Amygdala (tissue), 56 donors: ENCODE data around the gene MED17.

Experiments
- DNase-seq, 56 donors: peaks; one replicate each; lab custom pipeline; 2025; lab: John Stamatoyannopoulos, UW

MED17 gene

GRCh38 chr11:93784145-93784934, at the start of gene MED17:
TSS of gene MED17 (plus strand) at chr11:93784282. CDS start at chr11:93784514, 232 bp downstream.
- peak; percentile 51 to 95 (median 90) for DNase-seq

GRCh38 chr11:93734427-93735222, 49.5 kb upstream of the MED17 start:
- DNase-seq: no peak

GRCh38 chr11:93735627-93736026, 48.5 kb upstream of the MED17 start:
- no peak for DNase-seq

- DNase-seq: no peak
These were observed 48.0 kb upstream of the MED17 start for GRCh38 chr11:93736129-93736528.

- no peak for DNase-seq
These were observed 46.0 kb upstream of the MED17 start for GRCh38 chr11:93737904-93738612.

- no peak for DNase-seq
These were observed 45.4 kb upstream of the MED17 start for GRCh38 chr11:93738647-93739081.

- DNase-seq: no peak
These were observed 43.9 kb upstream of the MED17 start for GRCh38 chr11:93740031-93740729.

- DNase-seq: peak in 24 of 56 donors; percentile 18 to 64 (median 48)
These were observed 43.4 kb upstream of the MED17 start for GRCh38 chr11:93740730-93741093.

- peak; percentile 61 to 97 (median 92) for DNase-seq
These were observed 42.8 kb upstream of the MED17 start, which contains the start of the genes C11orf54 and TAF1D for GRCh38 chr11:93741094-93741881. TSS of gene C11orf54 (plus strand) at chr11:93741672. CDS start at chr11:93747394, 5,722 bp downstream. TSS of gene TAF1D (minus strand) at chr11:93741495. CDS start at chr11:93739304, 2,191 bp downstream.

- DNase-seq: peak in 1 of 56 donors; percentile 43
These were observed 42.2 kb upstream of the MED17 start for GRCh38 chr11:93741882-93742226.

- DNase-seq: no peak
These were observed 40.8 kb upstream of the MED17 start for GRCh38 chr11:93743291-93743690.

- DNase-seq: peak in 1 of 56 donors; percentile 32
These were observed 39.4 kb upstream of the MED17 start for GRCh38 chr11:93744669-93745004.

- peak in 12 of 56 donors; percentile 9 to 47 (median 28) for DNase-seq
These were observed 38.9 kb upstream of the MED17 start for GRCh38 chr11:93745005-93745755.

- DNase-seq: no peak
These were observed 38.0 kb upstream of the MED17 start for GRCh38 chr11:93746101-93746500.

GRCh38 chr11:93747122-93747521, 37.0 kb upstream of the MED17 start:
- DNase-seq: no peak

- no peak for DNase-seq
These were observed 33.1 kb upstream of the MED17 start for GRCh38 chr11:93751001-93751400.

GRCh38 chr11:93753241-93753640, 30.8 kb upstream of the MED17 start:
- DNase-seq: no peak

- DNase-seq: no peak
These were observed 27.3 kb upstream of the MED17 start for GRCh38 chr11:93756748-93757147.

- DNase-seq: no peak
These were observed 26.8 kb upstream of the MED17 start for GRCh38 chr11:93757301-93757700.
